NCI-H345 (cell line): ENCODE measurements around the gene PRKCE.

Experiments used
- DNase-seq: peaks from one replicate; lab custom pipeline; 2025; lab: John Stamatoyannopoulos, UW

Gene PRKCE

DNA sequence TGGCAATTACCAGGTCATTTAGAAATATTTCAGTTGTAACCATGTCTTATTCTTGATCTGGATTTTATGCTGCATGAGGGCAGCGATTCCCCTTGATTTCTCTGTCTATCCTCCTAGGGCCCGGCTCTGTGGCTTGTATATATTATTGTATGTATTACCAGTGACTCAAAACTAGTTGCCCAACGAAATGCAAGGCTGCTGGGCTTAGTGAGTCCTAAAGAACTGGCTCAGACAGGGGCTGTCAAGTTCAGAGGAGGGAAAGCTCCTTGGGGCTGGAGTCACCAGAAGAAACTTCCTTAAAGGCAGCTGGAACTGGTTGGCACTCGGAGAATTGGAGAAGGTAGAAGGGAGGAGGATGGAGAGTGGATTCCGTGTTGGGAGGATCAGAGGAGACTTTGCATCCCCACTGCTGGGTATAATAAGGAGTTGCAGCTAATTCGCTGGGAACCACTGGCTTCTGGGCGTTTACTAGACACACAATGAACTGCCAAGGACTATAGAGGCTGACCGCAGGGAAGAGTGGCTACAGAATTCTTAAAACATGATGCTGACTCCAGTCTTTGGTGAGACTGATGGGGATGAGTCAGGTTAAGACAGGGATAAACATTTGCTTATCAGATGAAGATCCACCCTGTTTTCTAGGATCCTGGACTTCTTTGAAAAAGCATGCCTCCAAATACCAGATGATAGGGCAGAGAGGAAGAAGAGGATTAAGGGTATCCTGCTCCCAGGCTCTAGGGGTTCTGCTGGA is 104.3 kb downstream of the PRKCE start:
- DNase-seq: no peak

DNA sequence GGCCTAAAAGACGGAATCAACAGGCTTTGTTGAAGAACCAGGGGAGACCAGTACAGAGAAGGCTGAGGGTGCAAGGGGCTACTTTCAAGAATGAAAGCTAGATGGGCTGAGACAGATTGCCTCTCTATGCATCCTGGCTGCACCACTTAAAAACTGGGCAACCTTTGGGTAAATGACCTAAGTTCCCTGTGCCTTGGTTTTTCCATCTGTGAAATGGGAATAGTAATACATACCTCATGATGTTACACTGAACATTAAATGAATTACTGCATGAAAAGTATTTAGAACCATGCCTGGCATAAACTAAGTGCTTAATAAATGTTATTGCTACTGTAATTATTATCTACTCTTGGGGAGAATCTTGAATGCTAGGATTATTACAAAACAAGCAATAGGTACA is 106.5 kb downstream of the PRKCE start:
- DNase-seq: no peak

DNA sequence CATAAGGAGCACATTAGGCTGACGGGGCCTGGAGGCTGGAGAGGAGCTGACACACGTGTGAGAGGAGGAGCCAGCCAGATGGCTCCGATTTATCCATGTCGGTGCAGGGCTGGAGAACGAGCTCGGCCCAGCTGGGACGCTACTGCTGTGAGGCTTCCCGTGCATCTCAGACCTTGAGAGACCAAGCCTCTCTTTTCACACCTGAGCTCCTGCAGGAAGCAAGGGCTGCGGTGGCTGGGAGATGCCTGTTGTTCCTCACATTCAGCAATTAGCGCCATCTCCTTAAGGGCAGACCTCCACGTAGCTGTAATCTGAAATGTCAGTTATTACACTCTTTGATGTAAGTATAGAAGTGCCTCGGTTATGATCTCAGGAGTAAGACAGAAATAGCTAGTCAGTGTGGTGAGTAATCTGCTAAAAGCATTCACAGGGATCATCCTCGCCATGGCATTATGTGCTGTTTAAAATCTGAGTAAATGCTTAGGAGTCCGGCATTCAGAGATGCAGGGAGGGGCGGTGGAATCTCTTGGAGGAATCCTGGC is 107.9 kb downstream of the PRKCE start:
- DNase-seq: no peak

DNA sequence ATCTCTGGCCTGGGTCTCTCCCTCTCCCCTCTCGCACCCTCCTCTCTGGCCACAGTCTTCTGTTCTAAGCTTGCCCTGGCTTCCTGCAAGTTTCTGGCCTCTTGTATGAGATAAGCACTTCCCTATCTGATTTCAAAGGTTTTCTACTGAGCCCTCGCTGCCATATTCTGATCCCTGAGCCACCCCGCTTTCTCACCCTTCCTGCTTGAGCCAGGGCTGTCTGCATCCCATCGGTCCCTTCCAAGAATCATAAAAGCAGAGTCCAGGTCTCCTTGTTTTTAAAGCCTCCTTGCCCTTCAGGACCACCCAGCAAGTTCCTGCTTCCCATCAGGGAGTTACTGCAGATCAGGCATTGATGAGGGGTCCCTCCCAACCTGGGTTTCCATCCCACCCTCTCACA is 110.2 kb downstream of the PRKCE start:
- DNase-seq: no peak

DNA sequence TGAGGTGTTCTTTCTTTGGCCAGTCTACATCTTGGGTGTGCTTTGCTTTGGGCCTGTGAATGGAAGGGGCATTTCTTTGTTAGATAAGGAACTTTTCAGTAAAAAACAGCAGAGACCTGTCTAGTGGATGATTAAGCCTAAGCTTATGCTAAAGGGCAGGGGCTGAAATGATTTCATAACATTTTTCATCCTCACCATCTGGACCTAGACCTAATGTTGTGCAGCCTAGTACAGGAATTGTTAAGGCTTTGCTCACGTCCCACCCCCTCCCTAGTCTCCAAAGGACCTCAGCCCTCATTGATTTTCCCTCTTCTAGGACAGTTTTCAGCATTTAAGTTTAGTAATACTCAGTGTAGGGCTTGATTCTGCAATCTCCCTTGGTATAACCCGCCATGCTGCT is 111.8 kb downstream of the PRKCE start:
- DNase-seq: no peak

DNA sequence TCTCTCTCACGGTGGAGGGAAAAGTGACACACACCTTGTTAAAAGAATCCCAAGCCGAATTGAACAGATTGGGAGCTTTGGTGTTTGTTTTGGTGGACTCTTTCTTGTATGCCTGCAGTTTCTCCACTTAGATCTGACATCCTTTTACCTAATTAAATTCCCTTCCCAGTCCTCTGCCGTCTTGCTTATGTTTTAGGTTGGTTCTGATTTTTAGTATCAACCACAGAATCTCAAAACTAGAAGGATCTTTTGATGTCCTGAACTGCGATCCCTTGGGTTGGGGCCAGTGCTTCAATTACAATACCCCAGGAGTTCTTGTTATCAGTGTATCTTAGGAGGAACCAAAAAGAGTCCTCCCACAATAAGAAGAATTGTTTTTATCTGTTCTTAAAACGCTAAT is 112.3 kb downstream of the PRKCE start:
- no peak for DNase-seq

DNA sequence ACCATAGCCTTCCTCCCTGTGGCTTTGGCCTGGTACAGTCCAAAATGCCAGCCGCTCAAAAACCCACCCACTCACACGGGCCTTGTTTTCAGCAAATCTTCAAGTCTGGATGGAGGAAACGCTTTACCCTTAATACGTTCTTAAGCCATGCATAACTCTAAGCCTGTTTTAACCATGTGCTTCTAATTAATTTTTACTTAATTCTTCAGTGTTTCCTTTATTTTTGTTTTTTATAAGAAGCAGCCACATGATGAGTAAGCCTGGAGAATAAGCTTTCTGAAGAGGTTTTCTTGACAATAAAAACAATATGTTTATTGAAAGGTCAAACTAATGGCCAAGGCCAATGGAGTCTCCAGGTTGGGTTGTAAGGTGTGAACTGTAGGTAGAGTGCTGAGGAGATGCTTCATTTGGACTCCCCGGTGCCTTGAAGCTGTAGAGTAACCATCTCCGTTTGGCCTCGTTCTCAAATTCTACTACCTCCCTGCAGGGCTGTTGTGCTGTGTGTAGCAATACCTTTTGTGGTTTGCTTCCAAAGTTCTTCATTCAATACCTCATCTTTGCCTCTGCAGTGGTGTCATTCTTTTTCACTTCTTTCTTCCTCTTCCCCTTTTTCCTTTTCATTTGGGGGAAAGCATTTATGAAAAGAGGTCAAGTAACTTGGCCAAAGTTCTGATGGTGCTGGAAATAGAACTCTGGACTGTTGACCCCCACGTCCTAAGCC is 113.7 kb downstream of the PRKCE start:
- DNase-seq: no peak

DNA sequence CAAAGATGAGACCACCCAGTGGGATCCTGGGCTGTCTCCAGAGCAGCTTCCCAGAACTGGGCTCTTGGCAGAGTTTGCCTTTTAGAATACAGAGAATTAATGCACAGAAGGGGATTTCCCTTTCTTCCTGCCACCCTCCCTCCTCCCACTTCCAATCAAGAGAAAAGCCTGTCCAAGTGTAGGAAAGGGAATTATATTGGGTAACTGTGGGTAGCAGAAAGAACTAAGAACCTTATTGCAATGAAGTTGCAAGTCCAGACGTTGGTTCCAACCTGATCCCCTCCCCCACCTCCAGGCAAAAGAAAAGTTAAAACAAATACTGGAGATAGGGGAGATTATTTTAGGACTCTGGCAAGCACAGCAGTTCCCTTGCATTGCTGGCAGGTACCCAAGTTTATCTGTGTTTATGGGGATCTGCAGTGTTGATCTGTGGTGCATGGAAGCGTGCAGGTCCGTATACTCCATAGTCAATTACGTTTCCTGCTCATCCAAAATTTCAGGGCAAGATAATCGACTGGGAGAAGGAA is 114.3 kb downstream of the PRKCE start:
- DNase-seq: peak; percentile 53

DNA sequence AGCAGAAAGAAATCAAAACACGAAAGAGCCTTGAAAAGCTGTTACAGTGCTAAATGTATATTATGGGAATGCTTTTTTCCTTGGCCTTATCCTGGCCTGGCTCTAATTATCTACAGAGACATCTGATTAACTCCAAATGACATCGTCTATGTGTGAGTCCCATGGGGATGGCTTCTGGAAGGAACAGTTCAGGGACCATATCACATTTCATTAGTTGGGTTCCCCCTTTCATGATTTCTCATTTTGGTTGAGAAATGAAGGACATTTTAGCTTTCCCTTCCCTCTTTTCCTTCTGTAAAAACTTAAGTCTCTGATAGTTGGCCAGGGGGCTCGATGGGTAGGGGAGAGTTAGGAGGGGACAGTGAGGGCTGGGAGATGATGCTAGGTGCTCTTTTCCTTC is 116.7 kb downstream of the PRKCE start:
- no peak for DNase-seq

DNA sequence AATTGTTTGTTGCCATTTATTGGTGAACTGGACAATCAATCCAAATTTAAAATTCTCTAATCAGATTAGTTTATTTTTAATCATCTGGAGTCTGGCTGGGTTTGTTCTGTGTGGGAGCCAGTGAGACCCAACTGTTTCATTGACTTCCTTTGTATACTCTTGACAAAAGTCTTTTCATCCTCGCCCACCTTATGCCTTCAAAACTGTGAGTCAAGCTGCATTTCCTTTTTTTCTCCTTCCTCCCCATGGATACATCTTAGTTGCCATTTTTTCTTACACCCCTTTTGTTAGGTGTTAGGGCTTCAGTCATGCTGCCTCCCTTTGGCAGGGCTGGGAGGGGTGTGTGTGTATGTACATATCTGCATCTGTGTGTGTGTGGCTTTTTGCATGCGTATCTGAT is 117.6 kb downstream of the PRKCE start:
- DNase-seq: no peak

DNA sequence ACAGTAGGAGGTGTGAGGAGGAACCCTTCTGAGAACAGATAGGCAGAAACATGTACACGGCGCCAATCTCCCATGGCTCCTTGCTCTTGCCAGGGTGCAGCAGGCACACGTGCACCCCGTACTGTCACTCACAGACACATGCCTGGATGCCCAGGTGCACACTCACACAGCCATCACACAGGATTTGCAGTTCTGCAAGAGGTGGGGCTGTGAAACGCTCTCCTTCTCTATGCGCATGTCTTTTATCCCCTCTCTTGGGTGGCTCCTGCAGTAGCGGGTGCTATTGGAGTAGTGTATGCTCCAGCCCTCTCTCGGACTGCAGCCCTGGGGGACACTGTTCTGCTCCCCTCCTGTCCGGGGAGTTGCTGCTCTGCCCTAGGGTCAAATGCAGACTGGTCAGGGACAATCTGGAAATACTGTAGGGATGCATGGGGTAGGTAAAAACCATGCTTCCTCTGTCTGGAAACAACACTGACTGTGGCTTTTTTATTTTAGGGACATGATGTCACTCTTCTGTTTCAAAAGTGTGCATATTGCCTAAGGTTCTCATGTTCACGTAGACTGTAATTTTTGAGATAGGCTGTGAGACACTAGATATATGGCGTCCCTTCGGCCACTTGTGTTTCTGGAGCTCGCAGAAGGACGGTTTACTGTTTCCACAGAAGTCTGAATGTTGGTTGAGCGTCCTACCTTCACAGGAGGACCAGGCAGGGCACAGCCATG is 118.5 kb downstream of the PRKCE start:
- no peak for DNase-seq

DNA sequence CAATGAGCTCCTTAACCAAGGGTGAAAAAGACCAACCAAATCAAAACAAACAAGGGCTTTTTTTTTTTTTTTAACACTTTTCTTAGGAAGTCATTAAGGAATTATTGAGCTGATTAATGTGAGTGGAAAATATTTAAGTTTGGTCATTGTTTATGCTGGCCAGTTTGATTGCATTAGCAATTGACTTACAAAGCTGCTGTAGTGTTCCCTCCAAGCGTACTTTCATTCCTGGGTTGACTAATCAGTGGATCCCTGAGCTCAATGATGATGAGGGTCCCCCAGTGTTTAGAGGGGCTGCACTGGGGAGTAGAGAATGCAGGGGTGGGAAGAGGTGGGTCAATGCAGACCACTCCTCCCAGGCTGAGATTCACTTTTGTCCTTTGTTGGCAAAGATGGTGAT is 119.3 kb downstream of the PRKCE start:
- DNase-seq: no peak

DNA sequence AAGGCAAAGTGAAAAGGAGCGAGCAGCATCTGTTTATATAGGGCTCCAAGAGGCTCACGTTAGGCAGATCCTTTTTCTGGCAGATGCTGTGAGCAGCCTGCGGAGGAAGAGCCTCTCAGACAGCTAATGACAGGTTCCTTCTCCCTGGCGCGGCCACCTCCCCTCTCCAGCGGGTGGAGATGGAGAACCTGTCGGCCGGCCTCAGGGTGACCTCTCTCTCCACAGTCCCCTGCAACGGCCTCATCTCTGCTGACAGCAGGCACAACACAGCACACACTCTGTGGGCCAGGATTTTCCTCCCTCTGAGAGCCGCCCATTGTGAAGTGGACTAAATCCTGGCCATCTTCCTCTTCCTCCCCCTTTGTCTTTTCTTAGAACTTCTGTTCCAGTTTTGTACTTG is 119.8 kb downstream of the PRKCE start:
- DNase-seq: peak; percentile 46

DNA sequence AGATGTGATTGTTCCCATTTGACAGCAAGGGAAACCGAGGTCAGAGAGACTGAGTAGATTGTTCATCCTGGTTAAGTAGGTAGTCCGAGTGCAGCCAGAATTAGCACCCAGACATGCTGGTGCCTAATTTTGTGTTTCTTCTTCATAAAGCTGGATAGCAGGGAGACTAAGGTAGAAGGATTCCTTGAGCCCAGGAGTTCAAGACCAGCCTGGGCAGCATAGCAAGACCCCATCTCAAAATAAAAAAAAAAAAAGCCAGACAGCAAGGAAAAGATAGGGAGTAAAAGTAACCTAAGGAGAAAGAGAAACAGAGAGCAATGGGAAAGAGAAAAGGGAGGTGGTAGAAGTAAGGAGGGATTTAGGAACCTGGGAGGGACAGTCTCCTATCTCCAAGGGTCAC is 120.6 kb downstream of the PRKCE start:
- no peak for DNase-seq

DNA sequence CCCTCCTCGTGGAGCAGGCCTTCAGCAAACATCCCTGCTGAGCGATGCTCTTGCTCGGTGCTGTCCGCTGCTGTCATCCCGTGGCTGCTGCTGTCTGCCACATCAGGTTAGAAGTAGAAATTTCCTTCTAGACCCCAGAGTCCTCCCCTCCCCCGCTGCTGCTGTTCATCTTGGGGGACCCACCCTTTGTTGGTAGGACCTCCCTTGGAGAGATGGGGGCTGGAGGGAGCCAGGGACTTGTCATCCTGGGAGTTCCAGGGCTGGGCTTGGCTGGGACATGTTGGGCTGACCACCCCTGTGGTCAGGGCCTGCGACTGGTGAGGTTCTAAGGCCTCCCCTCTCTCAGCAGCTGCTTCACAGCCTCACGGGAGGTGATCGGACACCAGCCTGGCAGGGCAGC is 122.4 kb downstream of the PRKCE start:
- no peak for DNase-seq

DNA sequence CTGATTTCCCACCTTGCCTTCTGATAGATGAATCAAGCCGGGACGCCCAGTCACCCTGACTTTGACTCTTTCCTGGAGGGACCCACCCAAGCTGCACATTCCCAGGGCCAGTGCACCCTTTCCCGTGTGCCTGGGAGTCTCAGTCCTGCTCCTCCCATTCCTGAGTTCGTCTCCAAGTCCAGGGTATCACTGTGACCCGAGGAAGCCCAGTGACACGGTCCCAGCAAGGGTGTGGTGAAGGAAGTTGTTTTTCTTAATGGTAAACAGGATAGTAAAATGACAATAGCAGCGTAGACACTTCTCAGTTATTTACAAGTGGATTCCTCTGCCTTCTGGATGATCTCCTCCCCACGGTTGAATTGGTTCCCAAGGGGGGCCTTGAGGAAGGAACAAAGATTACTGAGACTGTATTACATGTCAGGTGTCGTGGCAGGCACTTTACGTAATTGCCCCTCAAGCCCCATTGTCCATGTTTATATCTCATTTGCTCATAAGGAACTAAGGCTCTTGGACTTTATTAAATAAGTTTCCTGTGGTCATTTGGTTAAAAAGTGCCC is 123.3 kb downstream of the PRKCE start:
- DNase-seq: no peak

DNA sequence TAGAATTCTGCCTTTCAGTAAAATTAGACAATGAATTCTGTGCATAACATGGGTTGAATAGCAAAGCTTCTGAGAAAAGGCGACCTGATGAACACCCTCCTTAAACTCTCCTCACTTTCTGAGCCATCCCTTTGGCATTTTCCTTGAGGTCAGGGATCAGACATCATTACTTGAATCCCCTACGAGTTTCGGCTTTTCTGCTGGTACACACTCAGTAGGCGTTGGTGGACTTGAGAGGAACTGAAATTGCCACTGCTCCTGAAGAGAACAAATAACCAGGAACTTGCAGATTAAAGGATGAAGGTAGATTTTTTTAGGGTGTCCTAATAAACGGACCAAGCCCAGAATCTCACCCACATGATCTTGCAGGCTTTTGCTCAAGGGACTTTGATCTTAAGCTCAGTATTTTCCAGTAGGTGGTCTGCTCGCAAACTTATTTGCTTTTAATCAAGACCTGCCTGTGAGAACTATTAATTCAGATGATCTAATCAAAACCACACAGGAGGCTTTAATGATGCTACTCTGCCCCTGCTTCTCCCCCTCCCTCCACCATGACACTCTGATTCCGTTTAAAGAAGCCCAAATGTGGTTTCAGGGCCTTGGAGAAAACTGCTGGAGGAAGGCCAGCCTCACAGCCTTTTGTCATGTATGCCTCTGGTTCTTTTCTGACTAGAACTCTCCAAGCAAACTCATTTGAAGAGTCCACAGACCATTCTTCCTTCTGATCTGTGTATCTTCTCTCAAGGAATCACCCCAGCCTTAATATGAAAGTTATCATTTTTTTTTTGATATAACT is 124.9 kb downstream of the PRKCE start:
- DNase-seq: no peak

DNA sequence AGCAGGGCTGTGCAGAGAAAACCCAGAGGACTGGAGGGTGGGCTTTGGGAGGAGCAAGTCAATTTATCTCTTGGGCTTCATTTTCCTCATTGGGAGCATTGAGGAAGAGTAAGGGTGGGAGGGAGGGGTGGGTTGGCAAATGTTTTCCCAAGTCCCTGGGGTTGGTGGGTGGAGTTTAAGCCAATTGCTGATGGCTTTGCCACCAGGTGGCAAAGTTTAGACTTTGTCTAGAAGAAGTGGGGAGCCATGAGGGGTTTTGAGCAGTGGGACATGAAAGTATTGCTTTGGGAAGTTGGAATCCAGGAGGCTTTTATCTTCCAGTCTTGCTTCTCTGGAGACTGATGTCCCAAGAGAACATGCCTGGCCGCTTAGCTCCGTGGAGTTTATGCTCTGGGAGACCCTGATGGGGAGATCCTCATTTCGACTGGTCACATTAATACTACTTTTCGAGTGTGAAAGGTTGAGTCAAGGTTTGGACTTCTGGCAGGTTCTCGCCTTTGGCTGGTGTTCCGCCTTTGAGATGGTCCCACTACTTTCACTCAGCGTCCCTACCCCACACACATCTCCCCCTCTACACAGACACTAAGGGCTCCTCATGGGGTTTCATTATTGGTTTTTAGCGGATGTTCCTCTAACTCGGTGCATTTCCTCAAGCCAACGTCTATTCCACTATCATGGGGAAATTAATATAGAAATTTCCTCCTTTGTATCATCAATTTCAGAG is 126.7 kb downstream of the PRKCE start:
- DNase-seq: no peak

DNA sequence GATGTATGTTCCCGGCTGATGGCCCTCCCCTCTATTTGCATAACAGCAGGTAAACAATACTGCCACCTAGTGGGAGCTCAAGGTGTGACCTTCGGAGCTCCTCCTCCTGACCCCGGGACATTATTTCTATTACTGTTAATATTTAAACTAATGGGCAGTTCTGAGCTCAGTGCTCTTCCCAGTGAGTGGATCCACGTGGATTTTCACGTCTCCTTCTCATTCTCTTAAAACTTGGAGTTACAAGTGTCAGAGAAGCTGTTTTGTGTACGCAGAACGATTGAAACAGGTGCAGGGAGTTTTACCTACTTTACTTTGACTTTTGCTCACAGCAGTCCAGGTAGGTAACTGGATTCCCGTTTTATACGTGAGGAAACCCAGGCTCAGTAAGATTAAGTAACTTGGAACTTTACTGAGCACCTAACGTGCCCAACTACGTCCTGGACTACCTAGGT is 127.3 kb downstream of the PRKCE start:
- DNase-seq: peak; percentile 26
